Measurements from ENCODE around the gene PACSIN2. TPM values are rescaled to one million over a fixed set of nuclear protein-coding genes. Genes with fewer than 3 reads are reported as not detected.

Gene PACSIN2
- total and polyA plus RNA-seq, 2 experiments from 2014 or later: 23.5 to 57.3 TPM

DNA sequence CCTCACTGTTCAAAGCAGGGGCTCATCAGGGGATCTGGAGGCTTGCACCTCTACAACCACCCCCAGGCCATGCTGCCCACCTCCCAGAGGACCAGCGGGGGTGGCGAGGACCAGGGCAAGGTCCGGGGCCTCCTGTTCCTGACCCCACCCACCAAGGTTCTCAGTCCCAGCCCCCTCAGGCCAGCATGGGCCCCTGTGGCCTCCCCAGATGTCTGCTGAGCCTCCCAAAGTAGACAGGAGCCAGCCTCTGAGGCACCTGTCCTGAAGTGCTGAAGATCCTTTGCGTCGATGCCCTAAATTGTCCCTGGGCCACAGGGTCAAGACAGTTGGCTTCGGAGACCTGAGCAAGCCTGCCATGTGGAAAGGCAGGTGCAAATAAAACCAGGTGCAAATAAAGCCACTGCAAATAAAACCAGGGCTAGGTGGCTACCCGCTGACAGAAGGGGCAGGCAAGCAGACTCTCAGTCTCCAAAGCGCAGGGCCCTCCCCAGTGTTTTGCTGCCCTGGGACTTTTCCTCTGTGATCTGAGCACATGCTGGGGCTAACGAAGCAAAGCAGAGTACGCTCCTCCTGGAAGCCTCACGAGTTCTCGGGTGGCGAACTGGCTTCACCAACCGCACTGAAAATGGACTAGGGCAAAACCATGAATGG is 135.5 kb downstream of the PACSIN2 start:
- no peaks in the 10 kb centered on the region; the same call in 1 of the 2 replicates for H3K36me3 ChIP-seq (ENCODE audit: insufficient read depth)
- peaks cover 45% of the 10 kb centered on the region for H3K36me3 Mint-ChIP-seq (ENCODE audit: low read depth)

More for the DNA sequence above, 135.5 kb downstream of the PACSIN2 start:
- TF ChIP-seq EZH2 (IDR thresholded peaks at IDR 0.05; ENCODE audit: low read depth, unreplicated experiment) (no peak), CREB1 (CRISPR knock-in tag; IDR thresholded peaks at IDR 0.05; ENCODE audit: low read depth) (no peak), ZNF114 (CRISPR knock-in tag; IDR thresholded peaks at IDR 0.05) (no peak), NANOG (IDR thresholded peaks at IDR 0.05; ENCODE audit: borderline replicate concordance) (no peak), ZNF331 (CRISPR knock-in tag; IDR thresholded peaks at IDR 0.05; ENCODE audit: low read depth) (no peak), EZH2phosphoT487 (IDR thresholded peaks at IDR 0.05; ENCODE audit: unreplicated experiment) (no peak), POLR2AphosphoS5 (IDR thresholded peaks at IDR 0.05; ENCODE audit: low read depth) (no peak)
- TF ChIP-seq, protein P1, sequence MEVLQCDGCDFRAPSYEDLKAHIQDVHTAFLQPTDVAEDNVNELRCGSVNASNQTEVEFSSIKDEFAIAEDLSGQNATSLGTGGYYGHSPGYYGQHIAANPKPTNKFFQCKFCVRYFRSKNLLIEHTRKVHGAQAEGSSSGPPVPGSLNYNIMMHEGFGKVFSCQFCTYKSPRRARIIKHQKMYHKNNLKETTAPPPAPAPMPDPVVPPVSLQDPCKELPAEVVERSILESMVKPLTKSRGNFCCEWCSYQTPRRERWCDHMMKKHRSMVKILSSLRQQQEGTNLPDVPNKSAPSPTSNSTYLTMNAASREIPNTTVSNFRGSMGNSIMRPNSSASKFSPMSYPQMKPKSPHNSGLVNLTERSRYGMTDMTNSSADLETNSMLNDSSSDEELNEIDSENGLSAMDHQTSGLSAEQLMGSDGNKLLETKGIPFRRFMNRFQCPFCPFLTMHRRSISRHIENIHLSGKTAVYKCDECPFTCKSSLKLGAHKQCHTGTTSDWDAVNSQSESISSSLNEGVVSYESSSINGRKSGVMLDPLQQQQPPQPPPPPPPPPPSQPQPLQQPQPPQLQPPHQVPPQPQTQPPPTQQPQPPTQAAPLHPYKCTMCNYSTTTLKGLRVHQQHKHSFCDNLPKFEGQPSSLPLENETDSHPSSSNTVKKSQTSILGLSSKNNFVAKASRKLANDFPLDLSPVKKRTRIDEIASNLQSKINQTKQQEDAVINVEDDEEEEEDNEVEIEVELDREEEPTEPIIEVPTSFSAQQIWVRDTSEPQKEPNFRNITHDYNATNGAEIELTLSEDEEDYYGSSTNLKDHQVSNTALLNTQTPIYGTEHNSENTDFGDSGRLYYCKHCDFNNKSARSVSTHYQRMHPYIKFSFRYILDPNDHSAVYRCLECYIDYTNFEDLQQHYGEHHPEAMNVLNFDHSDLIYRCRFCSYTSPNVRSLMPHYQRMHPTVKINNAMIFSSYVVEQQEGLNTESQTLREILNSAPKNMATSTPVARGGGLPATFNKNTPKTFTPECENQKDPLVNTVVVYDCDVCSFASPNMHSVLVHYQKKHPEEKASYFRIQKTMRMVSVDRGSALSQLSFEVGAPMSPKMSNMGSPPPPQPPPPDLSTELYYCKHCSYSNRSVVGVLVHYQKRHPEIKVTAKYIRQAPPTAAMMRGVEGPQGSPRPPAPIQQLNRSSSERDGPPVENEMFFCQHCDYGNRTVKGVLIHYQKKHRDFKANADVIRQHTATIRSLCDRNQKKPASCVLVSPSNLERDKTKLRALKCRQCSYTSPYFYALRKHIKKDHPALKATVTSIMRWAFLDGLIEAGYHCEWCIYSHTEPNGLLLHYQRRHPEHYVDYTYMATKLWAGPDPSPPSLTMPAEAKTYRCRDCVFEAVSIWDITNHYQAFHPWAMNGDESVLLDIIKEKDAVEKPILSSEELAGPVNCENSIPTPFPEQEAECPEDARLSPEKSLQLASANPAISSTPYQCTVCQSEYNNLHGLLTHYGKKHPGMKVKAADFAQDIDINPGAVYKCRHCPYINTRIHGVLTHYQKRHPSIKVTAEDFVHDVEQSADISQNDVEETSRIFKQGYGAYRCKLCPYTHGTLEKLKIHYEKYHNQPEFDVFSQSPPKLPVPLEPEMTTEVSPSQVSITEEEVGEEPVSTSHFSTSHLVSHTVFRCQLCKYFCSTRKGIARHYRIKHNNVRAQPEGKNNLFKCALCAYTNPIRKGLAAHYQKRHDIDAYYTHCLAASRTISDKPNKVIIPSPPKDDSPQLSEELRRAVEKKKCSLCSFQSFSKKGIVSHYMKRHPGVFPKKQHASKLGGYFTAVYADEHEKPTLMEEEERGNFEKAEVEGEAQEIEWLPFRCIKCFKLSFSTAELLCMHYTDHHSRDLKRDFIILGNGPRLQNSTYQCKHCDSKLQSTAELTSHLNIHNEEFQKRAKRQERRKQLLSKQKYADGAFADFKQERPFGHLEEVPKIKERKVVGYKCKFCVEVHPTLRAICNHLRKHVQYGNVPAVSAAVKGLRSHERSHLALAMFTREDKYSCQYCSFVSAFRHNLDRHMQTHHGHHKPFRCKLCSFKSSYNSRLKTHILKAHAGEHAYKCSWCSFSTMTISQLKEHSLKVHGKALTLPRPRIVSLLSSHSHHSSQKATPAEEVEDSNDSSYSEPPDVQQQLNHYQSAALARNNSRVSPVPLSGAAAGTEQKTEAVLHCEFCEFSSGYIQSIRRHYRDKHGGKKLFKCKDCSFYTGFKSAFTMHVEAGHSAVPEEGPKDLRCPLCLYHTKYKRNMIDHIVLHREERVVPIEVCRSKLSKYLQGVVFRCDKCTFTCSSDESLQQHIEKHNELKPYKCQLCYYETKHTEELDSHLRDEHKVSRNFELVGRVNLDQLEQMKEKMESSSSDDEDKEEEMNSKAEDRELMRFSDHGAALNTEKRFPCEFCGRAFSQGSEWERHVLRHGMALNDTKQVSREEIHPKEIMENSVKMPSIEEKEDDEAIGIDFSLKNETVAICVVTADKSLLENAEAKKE (CRISPR knock-in tag; IDR thresholded peaks at IDR 0.05): no peak
- TF ChIP-seq, protein P2, sequence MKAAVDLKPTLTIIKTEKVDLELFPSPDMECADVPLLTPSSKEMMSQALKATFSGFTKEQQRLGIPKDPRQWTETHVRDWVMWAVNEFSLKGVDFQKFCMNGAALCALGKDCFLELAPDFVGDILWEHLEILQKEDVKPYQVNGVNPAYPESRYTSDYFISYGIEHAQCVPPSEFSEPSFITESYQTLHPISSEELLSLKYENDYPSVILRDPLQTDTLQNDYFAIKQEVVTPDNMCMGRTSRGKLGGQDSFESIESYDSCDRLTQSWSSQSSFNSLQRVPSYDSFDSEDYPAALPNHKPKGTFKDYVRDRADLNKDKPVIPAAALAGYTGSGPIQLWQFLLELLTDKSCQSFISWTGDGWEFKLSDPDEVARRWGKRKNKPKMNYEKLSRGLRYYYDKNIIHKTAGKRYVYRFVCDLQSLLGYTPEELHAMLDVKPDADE (IDR thresholded peaks at IDR 0.05): no peak
- TF ChIP-seq, protein P3, sequence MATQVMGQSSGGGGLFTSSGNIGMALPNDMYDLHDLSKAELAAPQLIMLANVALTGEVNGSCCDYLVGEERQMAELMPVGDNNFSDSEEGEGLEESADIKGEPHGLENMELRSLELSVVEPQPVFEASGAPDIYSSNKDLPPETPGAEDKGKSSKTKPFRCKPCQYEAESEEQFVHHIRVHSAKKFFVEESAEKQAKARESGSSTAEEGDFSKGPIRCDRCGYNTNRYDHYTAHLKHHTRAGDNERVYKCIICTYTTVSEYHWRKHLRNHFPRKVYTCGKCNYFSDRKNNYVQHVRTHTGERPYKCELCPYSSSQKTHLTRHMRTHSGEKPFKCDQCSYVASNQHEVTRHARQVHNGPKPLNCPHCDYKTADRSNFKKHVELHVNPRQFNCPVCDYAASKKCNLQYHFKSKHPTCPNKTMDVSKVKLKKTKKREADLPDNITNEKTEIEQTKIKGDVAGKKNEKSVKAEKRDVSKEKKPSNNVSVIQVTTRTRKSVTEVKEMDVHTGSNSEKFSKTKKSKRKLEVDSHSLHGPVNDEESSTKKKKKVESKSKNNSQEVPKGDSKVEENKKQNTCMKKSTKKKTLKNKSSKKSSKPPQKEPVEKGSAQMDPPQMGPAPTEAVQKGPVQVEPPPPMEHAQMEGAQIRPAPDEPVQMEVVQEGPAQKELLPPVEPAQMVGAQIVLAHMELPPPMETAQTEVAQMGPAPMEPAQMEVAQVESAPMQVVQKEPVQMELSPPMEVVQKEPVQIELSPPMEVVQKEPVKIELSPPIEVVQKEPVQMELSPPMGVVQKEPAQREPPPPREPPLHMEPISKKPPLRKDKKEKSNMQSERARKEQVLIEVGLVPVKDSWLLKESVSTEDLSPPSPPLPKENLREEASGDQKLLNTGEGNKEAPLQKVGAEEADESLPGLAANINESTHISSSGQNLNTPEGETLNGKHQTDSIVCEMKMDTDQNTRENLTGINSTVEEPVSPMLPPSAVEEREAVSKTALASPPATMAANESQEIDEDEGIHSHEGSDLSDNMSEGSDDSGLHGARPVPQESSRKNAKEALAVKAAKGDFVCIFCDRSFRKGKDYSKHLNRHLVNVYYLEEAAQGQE (IDR thresholded peaks at IDR 0.05; ENCODE audit: unreplicated experiment): no peak
- no peaks in the 10 kb centered on the region; the same call in 1 of the 2 replicates for H4K20me1 ChIP-seq (replicated peaks; ENCODE audit: insufficient read depth)
- ATAC-seq (no peak), DNase-seq (ENCODE audit: low spot score) (no peak)
- no peak overlapping the region for H3K27ac ChIP-seq (ENCODE audit: low read depth)
- H3F3A ChIP-seq (replicated peaks; ENCODE audit: low read depth): no peaks in the 10 kb centered on the region
- Mint-ChIP-seq H3K4me3 (no peak overlapping the region), H3K27ac (no peak overlapping the region), H3K4me1 (peaks cover 5% of the 10 kb centered on the region), H3K27me3 (ENCODE audit: insufficient read depth, low read depth, poor library complexity) (no peaks in the 10 kb centered on the region), H3K9me3 (no peaks in the 10 kb centered on the region)
- no peak overlapping the region for H3K4me2 ChIP-seq
- no peaks in the 10 kb centered on the region for H3K27me3 ChIP-seq (ENCODE audit: insufficient read depth)
- H3K4me1 ChIP-seq (ENCODE audit: insufficient read depth): no peaks in the 10 kb centered on the region
- no peaks in the 10 kb centered on the region for H3K79me2 ChIP-seq (replicated peaks; ENCODE audit: insufficient read depth)
- no peaks in the 10 kb centered on the region for H3K9me2 ChIP-seq (ENCODE audit: insufficient read depth)
- H3K4me3 ChIP-seq: no peak overlapping the region
- H2AFZ ChIP-seq: no peak overlapping the region

All from GM23338 (cell line).